ENCODE measurements around the gene HSF5. TPM values are rescaled to one million over a fixed set of nuclear protein-coding genes. Genes with fewer than 3 reads are reported as not detected.

The HSF5 gene
- total RNA-seq, 1 experiment from 2014 or later = 0.82 TPM

DNA sequence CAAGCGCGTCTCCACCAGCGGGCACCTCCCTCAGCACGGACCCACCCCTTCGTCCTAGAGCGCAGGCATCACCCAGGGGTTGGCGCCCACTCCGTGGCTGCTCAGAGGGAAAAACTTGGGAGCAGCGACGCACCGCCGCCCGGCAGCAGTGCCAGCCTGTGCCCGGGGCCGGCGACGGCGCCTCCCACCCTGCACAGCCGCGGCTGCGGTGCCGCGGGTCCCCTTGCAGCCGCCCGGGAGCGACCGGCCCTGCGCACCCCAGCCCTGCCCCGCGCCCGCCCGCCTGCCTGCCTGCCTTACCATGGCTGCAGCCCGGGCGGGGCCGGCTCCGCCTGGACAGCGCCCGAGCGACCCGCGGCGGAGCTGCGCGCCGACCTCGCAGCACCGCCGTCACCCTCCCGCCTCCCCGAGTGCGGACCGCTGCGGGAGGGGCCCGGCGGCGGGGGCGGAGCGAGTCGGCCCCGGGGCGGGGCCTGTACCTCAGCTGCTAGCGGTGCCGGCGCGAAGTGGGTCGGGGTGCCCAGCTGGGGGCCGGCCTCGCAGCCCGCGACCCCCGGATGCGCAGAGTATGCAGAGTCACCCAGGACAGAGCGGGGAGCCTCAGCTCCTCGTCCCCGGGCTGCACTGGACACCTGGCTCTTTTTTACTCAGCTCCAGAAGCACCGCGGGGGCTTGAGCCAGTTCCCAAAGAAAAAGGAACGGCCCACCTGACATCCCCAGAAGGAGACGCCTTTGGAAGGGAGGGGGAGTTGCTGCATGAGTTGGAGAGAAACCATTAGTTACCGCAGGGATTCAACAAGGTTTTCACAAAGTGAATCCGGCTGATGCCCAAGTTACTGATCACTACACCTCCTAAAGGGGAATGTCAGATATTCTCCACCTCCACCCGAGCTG lies 43.7 kb upstream of the HSF5 start:
- Histone ChIP-seq H2AFZ (ENCODE audit: low read length) (no peak overlapping the region), H3K4me1 (ENCODE audit: low read length) (peaks cover 9% of the 10 kb centered on the region), H3K36me3 (ENCODE audit: insufficient read depth, low read length) (no peaks in the 10 kb centered on the region), H3K27ac (ENCODE audit: low read length) (no peak overlapping the region), H3K4me3 (ENCODE audit: low read length) (peak overlapping the region; percentile 43; the same call in 1 of the 2 replicates), H3K79me2 (ENCODE audit: low read length) (no peaks in the 10 kb centered on the region), H3K27me3 (ENCODE audit: low read length) (no peaks in the 10 kb centered on the region), H3K9me3 (ENCODE audit: low read length) (no peaks in the 10 kb centered on the region), H3K4me2 (ENCODE audit: low read depth, low read length, poor library complexity, severe bottlenecking) (peak overlapping the region; percentile 36), H3K9me2 (replicated peaks; ENCODE audit: insufficient read depth, low read length) (no peaks in the 10 kb centered on the region), H4K20me1 (ENCODE audit: insufficient read depth, low read depth, low read length) (no peaks in the 10 kb centered on the region), H3K9ac (ENCODE audit: low read length) (no peak overlapping the region; the same call in 1 of the 2 replicates)
- no peak for DNase-seq

DNA sequence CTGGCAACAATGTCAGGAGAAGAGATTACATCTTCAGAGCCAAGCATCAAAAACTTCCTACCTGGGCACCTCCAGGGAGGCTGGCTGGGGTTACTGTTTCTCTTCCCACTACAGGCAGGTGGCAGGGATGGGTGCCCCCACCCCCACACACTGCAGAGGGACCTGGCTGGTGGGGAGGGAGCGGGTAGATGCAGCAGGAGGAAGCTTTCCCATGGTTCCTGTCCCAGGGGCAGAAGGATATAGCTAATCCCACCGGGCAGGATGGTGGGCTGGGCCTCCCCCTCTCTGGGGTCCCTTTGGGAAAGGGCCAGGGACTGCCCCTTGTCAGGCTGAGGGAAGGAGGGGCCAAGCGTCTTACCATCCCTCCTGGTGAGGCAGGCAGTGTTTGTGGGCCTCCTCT lies 42.9 kb upstream of the HSF5 start:
- Histone ChIP-seq H2AFZ (ENCODE audit: low read length) (no peak overlapping the region), H3K9ac (ENCODE audit: low read length) (no peak overlapping the region; the same call in 1 of the 2 replicates), H3K9me3 (ENCODE audit: low read length) (no peaks in the 10 kb centered on the region), H3K4me2 (ENCODE audit: low read depth, low read length, poor library complexity, severe bottlenecking) (peak overlapping the region; percentile 36), H4K20me1 (ENCODE audit: insufficient read depth, low read depth, low read length) (no peaks in the 10 kb centered on the region), H3K27ac (ENCODE audit: low read length) (no peak overlapping the region), H3K4me1 (ENCODE audit: low read length) (peaks cover 9% of the 10 kb centered on the region), H3K27me3 (ENCODE audit: low read length) (no peaks in the 10 kb centered on the region), H3K79me2 (ENCODE audit: low read length) (no peaks in the 10 kb centered on the region), H3K4me3 (ENCODE audit: low read length) (peak overlapping the region; percentile 43; the same call in 1 of the 2 replicates), H3K36me3 (ENCODE audit: insufficient read depth, low read length) (no peaks in the 10 kb centered on the region), H3K9me2 (replicated peaks; ENCODE audit: insufficient read depth, low read length) (no peaks in the 10 kb centered on the region)
- no peak for DNase-seq

DNA sequence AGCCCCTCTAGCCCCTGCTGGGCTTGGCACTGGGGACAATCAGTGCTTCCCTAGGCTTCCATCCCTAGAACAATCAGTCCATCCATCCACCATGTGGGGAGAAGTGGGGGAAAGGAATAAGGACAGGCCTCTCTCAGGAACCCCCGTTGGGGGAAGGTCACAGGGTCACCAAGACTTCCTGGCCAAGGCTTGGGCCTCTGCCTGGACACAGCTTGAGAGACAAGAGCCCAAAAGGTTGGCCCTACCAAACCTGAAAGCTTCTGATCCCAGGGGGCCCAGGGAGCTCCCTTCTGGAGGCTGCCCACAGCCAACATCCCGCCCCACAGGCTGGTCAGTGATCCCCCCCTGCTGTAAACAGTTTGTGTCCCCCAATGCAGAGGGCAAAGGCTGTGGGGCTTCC lies 42.4 kb upstream of the HSF5 start:
- Histone ChIP-seq H3K9ac (ENCODE audit: low read length) (no peak overlapping the region), H3K27ac (ENCODE audit: low read length) (no peak overlapping the region), H3K27me3 (ENCODE audit: low read length) (no peaks in the 10 kb centered on the region), H4K20me1 (ENCODE audit: insufficient read depth, low read depth, low read length) (no peaks in the 10 kb centered on the region), H3K36me3 (ENCODE audit: insufficient read depth, low read length) (no peaks in the 10 kb centered on the region), H3K4me3 (ENCODE audit: low read length) (no peak overlapping the region), H3K79me2 (ENCODE audit: low read length) (no peaks in the 10 kb centered on the region), H3K9me2 (replicated peaks; ENCODE audit: insufficient read depth, low read length) (no peaks in the 10 kb centered on the region), H3K9me3 (ENCODE audit: low read length) (no peaks in the 10 kb centered on the region), H3K4me2 (ENCODE audit: low read depth, low read length, poor library complexity, severe bottlenecking) (no peak overlapping the region), H2AFZ (ENCODE audit: low read length) (no peak overlapping the region), H3K4me1 (ENCODE audit: low read length) (peaks cover 9% of the 10 kb centered on the region)
- no peak for DNase-seq

DNA sequence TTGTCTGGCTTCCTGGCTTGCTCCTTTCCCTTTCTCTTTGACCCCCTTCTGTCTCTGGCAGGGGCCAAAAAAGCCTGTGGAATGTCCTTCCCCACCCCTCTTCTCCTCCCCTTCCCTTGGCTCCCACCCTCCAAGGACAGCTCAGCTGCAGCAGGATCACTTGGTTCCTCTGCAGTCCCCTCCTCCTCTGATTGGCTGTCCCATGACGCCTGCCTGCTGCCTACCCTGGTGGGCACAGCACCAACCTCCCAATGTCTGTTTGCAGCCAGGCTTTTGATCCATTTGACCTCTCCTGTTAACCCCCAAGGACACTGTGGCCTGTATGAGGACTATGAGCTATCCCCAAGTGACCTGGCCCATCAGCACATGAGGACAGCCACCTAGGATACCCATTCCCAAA lies 41.1 kb upstream of the HSF5 start:
- no peak overlapping the region for H3K4me3 ChIP-seq (ENCODE audit: low read length)
- no peaks in the 10 kb centered on the region for H4K20me1 ChIP-seq (ENCODE audit: insufficient read depth, low read depth, low read length)
- H3K9me3 ChIP-seq (ENCODE audit: low read length) = no peaks in the 10 kb centered on the region
- no peak for DNase-seq
- no peak overlapping the region for H3K9ac ChIP-seq (ENCODE audit: low read length)
- H3K4me1 ChIP-seq (ENCODE audit: low read length) = peaks cover 9% of the 10 kb centered on the region
- H3K27ac ChIP-seq (ENCODE audit: low read length) = no peak overlapping the region
- H2AFZ ChIP-seq (ENCODE audit: low read length) = no peak overlapping the region
- no peaks in the 10 kb centered on the region for H3K27me3 ChIP-seq (ENCODE audit: low read length)
- H3K9me2 ChIP-seq (replicated peaks; ENCODE audit: insufficient read depth, low read length) = no peaks in the 10 kb centered on the region
- H3K4me2 ChIP-seq (ENCODE audit: low read depth, low read length, poor library complexity, severe bottlenecking) = no peak overlapping the region
- no peaks in the 10 kb centered on the region for H3K36me3 ChIP-seq (ENCODE audit: insufficient read depth, low read length)
- H3K79me2 ChIP-seq (ENCODE audit: low read length) = no peaks in the 10 kb centered on the region

DNA sequence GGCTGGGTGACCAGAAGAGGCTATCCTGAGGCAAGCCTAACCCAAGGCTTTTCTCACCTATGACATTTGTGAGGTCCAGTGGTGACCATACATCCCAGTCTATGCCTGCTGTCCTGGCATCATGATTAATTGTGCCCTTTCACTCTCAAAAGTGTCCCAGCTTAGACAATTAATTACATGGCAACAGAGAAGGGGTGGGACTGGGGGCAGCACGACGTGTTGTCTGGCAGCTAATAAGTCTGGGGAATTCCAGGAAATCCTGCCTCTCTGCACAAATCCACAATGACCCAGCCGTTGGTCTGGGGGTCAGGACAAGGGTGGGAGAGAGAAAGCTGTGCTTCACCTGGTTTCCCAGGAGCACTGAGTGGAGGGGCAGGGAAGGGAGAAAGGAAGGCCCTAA lies 40.2 kb upstream of the HSF5 start:
- no peak overlapping the region for H3K4me3 ChIP-seq (ENCODE audit: low read length)
- no peak overlapping the region for H2AFZ ChIP-seq (ENCODE audit: low read length)
- DNase-seq = no peak
- H3K27ac ChIP-seq (ENCODE audit: low read length) = no peak overlapping the region
- H3K9me3 ChIP-seq (ENCODE audit: low read length) = no peaks in the 10 kb centered on the region
- peaks cover 8% of the 10 kb centered on the region for H3K4me1 ChIP-seq (ENCODE audit: low read length)
- H3K79me2 ChIP-seq (ENCODE audit: low read length) = no peaks in the 10 kb centered on the region
- no peak overlapping the region for H3K9ac ChIP-seq (ENCODE audit: low read length)
- no peaks in the 10 kb centered on the region for H3K27me3 ChIP-seq (ENCODE audit: low read length)
- H3K9me2 ChIP-seq (replicated peaks; ENCODE audit: insufficient read depth, low read length) = no peaks in the 10 kb centered on the region
- no peaks in the 10 kb centered on the region for H3K36me3 ChIP-seq (ENCODE audit: insufficient read depth, low read length)
- no peak overlapping the region for H3K4me2 ChIP-seq (ENCODE audit: low read depth, low read length, poor library complexity, severe bottlenecking)
- H4K20me1 ChIP-seq (ENCODE audit: insufficient read depth, low read depth, low read length) = no peaks in the 10 kb centered on the region

DNA sequence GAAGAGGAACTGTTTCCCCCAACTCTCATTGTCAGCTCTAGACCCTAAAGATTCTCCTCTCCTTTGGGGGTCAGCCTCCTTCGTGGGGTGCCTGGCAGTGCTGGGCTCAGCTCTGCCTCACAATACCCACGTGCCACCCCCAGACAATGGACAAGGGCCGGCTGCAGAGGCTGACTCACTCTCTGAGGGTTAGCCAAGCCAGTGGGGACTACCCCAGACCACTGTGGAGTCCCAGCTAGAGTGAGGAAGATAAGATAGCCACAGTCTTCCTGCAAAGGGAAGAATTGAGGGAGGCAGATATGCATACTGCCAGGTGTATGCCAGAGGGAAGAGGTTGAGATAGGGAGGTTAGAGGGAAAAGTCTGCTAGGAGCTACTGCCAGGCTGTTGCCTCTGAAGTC lies 39.7 kb upstream of the HSF5 start:
- Histone ChIP-seq H3K9ac (ENCODE audit: low read length) (no peak overlapping the region), H3K36me3 (ENCODE audit: insufficient read depth, low read length) (no peaks in the 10 kb centered on the region), H3K79me2 (ENCODE audit: low read length) (no peaks in the 10 kb centered on the region), H3K27me3 (ENCODE audit: low read length) (no peaks in the 10 kb centered on the region), H3K4me2 (ENCODE audit: low read depth, low read length, poor library complexity, severe bottlenecking) (no peak overlapping the region), H3K9me2 (replicated peaks; ENCODE audit: insufficient read depth, low read length) (no peaks in the 10 kb centered on the region), H3K4me3 (ENCODE audit: low read length) (no peak overlapping the region), H3K27ac (ENCODE audit: low read length) (no peak overlapping the region), H2AFZ (ENCODE audit: low read length) (no peak overlapping the region), H4K20me1 (ENCODE audit: insufficient read depth, low read depth, low read length) (no peaks in the 10 kb centered on the region), H3K4me1 (ENCODE audit: low read length) (peaks cover 5% of the 10 kb centered on the region), H3K9me3 (ENCODE audit: low read length) (no peaks in the 10 kb centered on the region)
- DNase-seq = no peak

DNA sequence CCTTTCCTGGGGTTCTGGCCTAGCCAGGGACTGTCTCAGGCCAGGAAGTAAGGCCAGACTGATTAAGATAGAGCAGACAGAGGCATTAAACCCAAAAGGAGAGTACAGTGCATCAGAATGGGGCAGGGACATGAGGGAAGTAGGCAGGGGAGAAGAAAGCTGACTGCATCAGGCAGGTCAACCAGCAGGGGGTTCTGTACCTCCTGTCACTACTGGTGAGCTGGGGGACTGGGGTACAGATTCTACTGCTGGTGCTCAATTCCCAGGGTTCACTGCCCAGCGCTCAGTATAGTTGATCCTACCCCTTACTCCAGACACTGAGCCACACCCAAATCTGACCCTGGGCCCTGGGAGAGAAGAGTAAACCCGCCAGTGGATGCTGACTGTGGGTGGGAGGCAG lies 39.1 kb upstream of the HSF5 start:
- no peak overlapping the region for H3K27ac ChIP-seq (ENCODE audit: low read length)
- H3K4me3 ChIP-seq (ENCODE audit: low read length) = no peak overlapping the region
- no peak overlapping the region for H3K9ac ChIP-seq (ENCODE audit: low read length)
- H3K9me3 ChIP-seq (ENCODE audit: low read length) = no peaks in the 10 kb centered on the region
- peak; percentile 60 for DNase-seq
- peak overlapping the region; percentile 5; the same call in 1 of the 2 replicates for H2AFZ ChIP-seq (ENCODE audit: low read length)
- H3K79me2 ChIP-seq (ENCODE audit: low read length) = no peaks in the 10 kb centered on the region
- H4K20me1 ChIP-seq (ENCODE audit: insufficient read depth, low read depth, low read length) = no peaks in the 10 kb centered on the region
- peaks cover 5% of the 10 kb centered on the region; the same call in 1 of the 2 replicates for H3K4me1 ChIP-seq (ENCODE audit: low read length)
- no peak overlapping the region for H3K4me2 ChIP-seq (ENCODE audit: low read depth, low read length, poor library complexity, severe bottlenecking)
- no peaks in the 10 kb centered on the region for H3K36me3 ChIP-seq (ENCODE audit: insufficient read depth, low read length)
- no peaks in the 10 kb centered on the region for H3K9me2 ChIP-seq (replicated peaks; ENCODE audit: insufficient read depth, low read length)
- no peaks in the 10 kb centered on the region for H3K27me3 ChIP-seq (ENCODE audit: low read length)

DNA sequence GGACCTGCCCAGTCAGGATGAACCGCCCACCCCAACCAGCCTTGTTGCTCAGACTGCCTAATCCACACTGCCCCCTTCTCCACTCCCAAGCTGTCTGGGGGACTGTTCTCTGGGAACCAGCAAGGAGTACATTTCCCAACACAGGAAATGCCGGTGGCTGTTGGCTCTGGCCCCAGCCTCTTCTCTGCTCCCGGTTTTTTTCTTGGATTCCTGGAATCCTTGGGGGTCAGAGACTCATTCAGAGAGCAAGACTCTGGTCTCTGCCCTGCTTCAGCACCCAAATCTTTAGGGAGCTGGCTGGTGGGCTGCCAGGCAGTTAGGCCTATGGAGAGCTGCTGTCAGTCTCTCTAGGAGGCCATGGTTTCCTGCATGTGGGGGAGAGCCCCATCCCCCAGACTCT lies 37.0 kb upstream of the HSF5 start:
- no peak overlapping the region for H3K27ac ChIP-seq (ENCODE audit: low read length)
- H3K9me3 ChIP-seq (ENCODE audit: low read length) = no peaks in the 10 kb centered on the region
- no peaks in the 10 kb centered on the region for H3K9me2 ChIP-seq (replicated peaks; ENCODE audit: insufficient read depth, low read length)
- no peaks in the 10 kb centered on the region for H3K27me3 ChIP-seq (ENCODE audit: low read length)
- H3K4me3 ChIP-seq (ENCODE audit: low read length) = no peak overlapping the region
- no peak overlapping the region for H2AFZ ChIP-seq (ENCODE audit: low read length)
- no peaks in the 10 kb centered on the region for H4K20me1 ChIP-seq (ENCODE audit: insufficient read depth, low read depth, low read length)
- no peak overlapping the region for H3K9ac ChIP-seq (ENCODE audit: low read length)
- no peak overlapping the region for H3K4me2 ChIP-seq (ENCODE audit: low read depth, low read length, poor library complexity, severe bottlenecking)
- no peaks in the 10 kb centered on the region for H3K36me3 ChIP-seq (ENCODE audit: insufficient read depth, low read length)
- DNase-seq = no peak
- no peaks in the 10 kb centered on the region for H3K79me2 ChIP-seq (ENCODE audit: low read length)
- H3K4me1 ChIP-seq (ENCODE audit: low read length) = peaks cover 1% of the 10 kb centered on the region
